ENCODE results near the gene NFATC1. TPM values are rescaled to one million over a fixed set of nuclear protein-coding genes. Genes with fewer than 3 reads are reported as not detected.

The NFATC1 gene
- total RNA-seq, 3 donors from 2014 or later (not counting 1 experiment from before 2014, with no cell fraction given) = 35.8 to 47.4 (median 37.1) TPM

DNA sequence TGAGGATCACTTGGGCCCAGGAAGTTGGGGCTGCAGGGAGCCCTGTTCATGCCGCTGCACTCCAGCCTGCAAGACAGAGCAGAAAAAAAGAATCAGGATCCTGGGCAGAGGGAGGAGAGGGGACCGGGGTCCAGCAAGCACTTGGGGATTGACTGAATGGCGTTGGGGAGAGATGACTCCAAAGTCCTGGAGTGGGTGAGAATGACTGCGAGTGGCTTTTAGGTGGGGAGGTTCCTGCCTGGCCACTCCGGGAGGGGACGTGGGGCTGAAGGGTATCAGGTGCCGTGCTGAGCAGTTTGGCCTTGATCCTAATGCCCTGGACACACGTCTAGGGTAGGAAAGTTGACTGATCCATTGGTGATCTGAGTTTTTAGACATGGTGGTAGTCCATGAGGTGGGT lies 3.5 kb upstream of the NFATC1 start:
- no peak for DNase-seq
- no peak overlapping the region for H3K27ac Mint-ChIP-seq
- peaks cover 6 to 20% of the 10 kb centered on the region in 2 donors for H3K4me1 Mint-ChIP-seq
- no peak for ATAC-seq
- H3K27me3 Mint-ChIP-seq (ENCODE audit: low read depth in 2 of 2) = peaks cover 51% of the 10 kb centered on the region in 2 donors
- Histone ChIP-seq H3K9me3 (ENCODE audit: control insufficient read depth, insufficient read depth, low read length) (no peaks in the 10 kb centered on the region), H3K36me3 (ENCODE audit: control insufficient read depth, insufficient read depth, low read length) (no peaks in the 10 kb centered on the region), H3K27me3 (ENCODE audit: control insufficient read depth, insufficient read depth, low read length) (peaks cover 41% of the 10 kb centered on the region), H3K4me3 (ENCODE audit: low read length) (no peak overlapping the region), H3K4me1 (ENCODE audit: control insufficient read depth, insufficient read depth, low read length) (peaks cover 31% of the 10 kb centered on the region), H3K27ac (ENCODE audit: low read length) (no peak overlapping the region)
- no peaks in the 10 kb centered on the region for H3K9me3 Mint-ChIP-seq
- H3K36me3 Mint-ChIP-seq = no peaks in the 10 kb centered on the region
- 88% methylated on average over 8 of the region's 8 CpGs for WGBS (ENCODE audit: insufficient coverage)
- TF ChIP-seq, protein P1, sequence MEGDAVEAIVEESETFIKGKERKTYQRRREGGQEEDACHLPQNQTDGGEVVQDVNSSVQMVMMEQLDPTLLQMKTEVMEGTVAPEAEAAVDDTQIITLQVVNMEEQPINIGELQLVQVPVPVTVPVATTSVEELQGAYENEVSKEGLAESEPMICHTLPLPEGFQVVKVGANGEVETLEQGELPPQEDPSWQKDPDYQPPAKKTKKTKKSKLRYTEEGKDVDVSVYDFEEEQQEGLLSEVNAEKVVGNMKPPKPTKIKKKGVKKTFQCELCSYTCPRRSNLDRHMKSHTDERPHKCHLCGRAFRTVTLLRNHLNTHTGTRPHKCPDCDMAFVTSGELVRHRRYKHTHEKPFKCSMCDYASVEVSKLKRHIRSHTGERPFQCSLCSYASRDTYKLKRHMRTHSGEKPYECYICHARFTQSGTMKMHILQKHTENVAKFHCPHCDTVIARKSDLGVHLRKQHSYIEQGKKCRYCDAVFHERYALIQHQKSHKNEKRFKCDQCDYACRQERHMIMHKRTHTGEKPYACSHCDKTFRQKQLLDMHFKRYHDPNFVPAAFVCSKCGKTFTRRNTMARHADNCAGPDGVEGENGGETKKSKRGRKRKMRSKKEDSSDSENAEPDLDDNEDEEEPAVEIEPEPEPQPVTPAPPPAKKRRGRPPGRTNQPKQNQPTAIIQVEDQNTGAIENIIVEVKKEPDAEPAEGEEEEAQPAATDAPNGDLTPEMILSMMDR (IDR thresholded peaks at IDR 0.05) = no peak
- peak overlapping the region; percentile 69 for H3K4me3 Mint-ChIP-seq
- intact Hi-C loops (cut with micrococcal nuclease) = loop anchor here (5.0 kb wide), 1 partner anchor 235 kb away; no protein-coding TSS in a partner anchor

DNA sequence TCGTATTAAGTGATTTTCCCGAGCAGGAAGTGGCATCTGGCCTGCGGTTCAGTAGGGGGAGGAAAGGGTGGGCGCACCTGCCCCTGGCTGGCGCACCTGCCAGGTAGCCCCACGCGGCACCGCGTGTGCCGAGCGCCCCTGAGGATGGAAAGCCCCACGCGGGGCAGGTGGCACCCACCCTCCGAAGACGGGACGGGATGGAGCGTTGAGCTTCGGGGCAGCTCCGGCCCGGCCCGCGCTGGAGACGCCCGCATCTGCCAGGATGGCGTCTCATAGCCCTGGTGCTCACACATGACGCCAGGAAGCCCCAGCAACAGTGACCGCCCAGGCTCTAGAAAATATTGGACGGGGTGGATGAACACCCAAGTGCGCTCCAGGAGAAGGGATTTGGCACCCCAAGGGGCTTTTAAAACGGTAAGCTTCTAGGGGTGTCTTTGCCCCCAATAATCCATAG lies 2.5 kb upstream of the NFATC1 start:
- TF ChIP-seq, protein P1 (IDR thresholded peaks at IDR 0.05) = no peak
- Mint-ChIP-seq H3K27ac (peak overlapping the region; percentile 38 to 90), H3K9me3 (no peaks in the 10 kb centered on the region), H3K36me3 (no peaks in the 10 kb centered on the region), H3K4me3 (peak overlapping the region; percentile 89), H3K4me1 (peaks cover 6 to 20% of the 10 kb centered on the region in 2 donors), H3K27me3 (ENCODE audit: low read depth in 2 of 2) (peaks cover 44 to 45% of the 10 kb centered on the region in 2 donors)
- ATAC-seq = peak in 1 of 3 donors; percentile 15
- peak in 1 of 2 donors; percentile 55 for DNase-seq
- Histone ChIP-seq H3K36me3 (ENCODE audit: control insufficient read depth, insufficient read depth, low read length) (no peaks in the 10 kb centered on the region), H3K4me3 (ENCODE audit: low read length) (no peak overlapping the region), H3K27me3 (ENCODE audit: control insufficient read depth, insufficient read depth, low read length) (peaks cover 39% of the 10 kb centered on the region), H3K27ac (ENCODE audit: low read length) (no peak overlapping the region), H3K4me1 (ENCODE audit: control insufficient read depth, insufficient read depth, low read length) (peaks cover 37% of the 10 kb centered on the region), H3K9me3 (ENCODE audit: control insufficient read depth, insufficient read depth, low read length) (no peaks in the 10 kb centered on the region)
- intact Hi-C loops (cut with micrococcal nuclease) = loop anchor here (5.0 kb wide), 1 partner anchor 236 kb away; no protein-coding TSS in a partner anchor
- WGBS (ENCODE audit: insufficient coverage) = 1% methylated on average over 30 of the region's 30 CpGs

DNA sequence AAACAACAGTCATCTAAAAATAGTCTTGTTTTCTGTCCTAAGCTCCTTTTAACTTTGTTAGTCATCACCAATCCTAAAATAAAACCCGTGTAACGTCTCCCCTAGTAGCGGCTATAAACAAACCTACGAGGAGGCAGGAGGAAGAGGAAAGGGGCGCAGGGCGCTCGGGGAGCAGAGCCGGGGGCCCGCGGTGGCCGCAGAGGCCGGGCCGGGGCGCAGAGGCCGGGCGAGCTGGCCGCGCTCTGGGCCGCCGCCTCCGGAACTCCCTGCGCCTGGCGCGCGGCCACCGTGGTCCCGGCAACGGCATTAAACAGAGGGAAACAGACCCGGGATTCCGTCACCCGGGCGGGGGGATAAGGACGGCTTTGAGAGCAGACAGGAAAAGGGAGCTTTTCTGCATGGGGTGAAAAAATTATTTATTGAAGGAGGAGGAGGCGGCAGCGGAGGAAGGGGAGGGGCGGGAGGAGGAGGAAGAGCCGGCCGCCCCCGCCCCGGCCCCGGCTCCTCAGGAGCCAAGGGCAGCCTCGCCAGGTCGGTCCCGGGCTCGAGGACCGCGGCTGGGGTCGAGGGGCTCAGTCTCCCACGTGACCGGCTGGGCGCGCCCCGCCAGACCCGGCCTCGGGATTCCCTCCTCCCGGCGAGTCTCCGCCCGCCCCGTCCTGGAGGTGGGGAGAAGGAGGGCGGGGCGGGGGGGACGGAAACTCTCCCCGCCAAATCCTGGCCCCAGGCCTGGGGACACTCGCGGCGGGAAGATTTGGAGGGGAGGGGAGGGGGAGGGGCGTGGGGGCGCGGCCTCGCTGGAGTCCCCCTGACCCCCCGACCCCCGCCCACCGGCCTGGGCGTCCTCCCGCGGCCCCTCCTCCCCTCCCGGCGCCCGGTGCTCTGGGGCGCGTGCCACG lies 1.8 kb upstream of the NFATC1 start:
- Histone ChIP-seq H3K4me3 (ENCODE audit: low read length) (peak overlapping the region; percentile 36), H3K9me3 (ENCODE audit: control insufficient read depth, insufficient read depth, low read length) (no peaks in the 10 kb centered on the region), H3K27me3 (ENCODE audit: control insufficient read depth, insufficient read depth, low read length) (peaks cover 37% of the 10 kb centered on the region), H3K4me1 (ENCODE audit: control insufficient read depth, insufficient read depth, low read length) (peaks cover 44% of the 10 kb centered on the region), H3K27ac (ENCODE audit: low read length) (no peak overlapping the region), H3K36me3 (ENCODE audit: control insufficient read depth, insufficient read depth, low read length) (no peaks in the 10 kb centered on the region)
- under 1% methylated on average over 72 of the region's 83 CpGs for WGBS (ENCODE audit: insufficient coverage)
- no peaks in the 10 kb centered on the region for H3K9me3 Mint-ChIP-seq
- peak; percentile 14 to 31 (median 17) for ATAC-seq
- peak; percentile 17 to 66 for DNase-seq
- H3K4me1 Mint-ChIP-seq = peaks cover 10 to 22% of the 10 kb centered on the region in 2 donors
- peaks cover 38 to 40% of the 10 kb centered on the region in 2 donors for H3K27me3 Mint-ChIP-seq (ENCODE audit: low read depth in 2 of 2)
- H3K27ac Mint-ChIP-seq = peak overlapping the region; percentile 38 to 90
- intact Hi-C loops (cut with micrococcal nuclease) = loop anchor here (5.0 kb wide), 1 partner anchor 237 kb away; no protein-coding TSS in a partner anchor
- peak overlapping the region; percentile 89 for H3K4me3 Mint-ChIP-seq
- TF ChIP-seq, protein P1 (IDR thresholded peaks at IDR 0.05) = no peak
- H3K36me3 Mint-ChIP-seq = no peaks in the 10 kb centered on the region
